Right renal cortex interstitium (tissue), 3 donors: Measurements from ENCODE around the gene CACNA1A. TPM values are rescaled to one million over a fixed set of nuclear protein-coding genes. Genes with fewer than 3 reads are reported as not detected.
"Not testable (repeated sequence)": the region's sequence is repeated elsewhere in the genome, so short reads cannot be mapped to it uniquely, and the experiment has no call there.

Experiments used
- DNase-seq, 3 donors: peaks; one replicate each; pipeline ENCODE4 v3.0.0-alpha.2; 2013; ENCODE audit warnings: low read depth in 3 of 3, low spot score in 2 of 3
- polyA plus RNA-seq, 3 donors: library from polyadenylated mRNA; unstranded; fragments of 120-200 nt; gene quantifications; one replicate each; pipeline ENCODE4 v1.2.1, GENCODE V29; 2013; ENCODE audit not compliant: insufficient read length in 3 of 3

The CACNA1A gene
- polyA plus RNA-seq, 3 donors: 1.3 to 2.0 (median 1.7) TPM

GRCh38 chr19:13172346-13173138, 333.7 kb downstream of the CACNA1A start:
- DNase-seq: no peak

GRCh38 chr19:13171146-13171545, 335.1 kb downstream of the CACNA1A start:
- no peak for DNase-seq

GRCh38 chr19:13169769-13170168, 336.5 kb downstream of the CACNA1A start:
- DNase-seq: no peak

- not testable (repeated sequence) for DNase-seq
These were observed 340.1 kb downstream of the CACNA1A start for GRCh38 chr19:13166151-13166550.

GRCh38 chr19:13165162-13165997, 340.9 kb downstream of the CACNA1A start:
- DNase-seq: no peak

GRCh38 chr19:13164343-13165161, 341.7 kb downstream of the CACNA1A start:
- no peak for DNase-seq

- no peak for DNase-seq
These were observed 342.5 kb downstream of the CACNA1A start for GRCh38 chr19:13163609-13164342.

- DNase-seq: peak in 1 of 3 donors; percentile 91
These were observed 343.3 kb downstream of the CACNA1A start for GRCh38 chr19:13162724-13163608.

- DNase-seq: no peak
These were observed 345.7 kb downstream of the CACNA1A start for GRCh38 chr19:13160557-13160956.

- no peak for DNase-seq
These were observed 346.6 kb downstream of the CACNA1A start for GRCh38 chr19:13159713-13160112.
